ENCODE data around the gene TRIO. TPM values are rescaled to one million over a fixed set of nuclear protein-coding genes. Genes with fewer than 3 reads are reported as not detected.

Gene TRIO
- total RNA-seq, 2 experiments from 2014 or later: 9.2 to 11.3 TPM

- Mint-ChIP-seq H3K4me3 (no peak overlapping the region), H3K27me3 (no peaks in the 10 kb centered on the region), H3K4me1 (peaks cover 23% of the 10 kb centered on the region), H3K9me3 (ENCODE audit: low read depth) (no peaks in the 10 kb centered on the region), H3K27ac (no peak overlapping the region), H3K36me3 (ENCODE audit: low read depth) (no peaks in the 10 kb centered on the region)
- CTCF ChIA-PET: interaction anchor here (0.6 to 10.8 kb wide), 5 partner anchors 14 to 1382 kb away, joined by 3 to 124 read pairs (median 3); no protein-coding TSS in a partner anchor
- POLR2A ChIA-PET: no interaction called here
- DNase-seq (no peak), ATAC-seq (peak; percentile 82)
- intact Hi-C loops (cut with DNase I, micrococcal nuclease): no loop called here
These were observed 222.8 kb downstream of the TRIO start for GRCh38 chr5:14365831-14366430.

GRCh38 chr5:14366763-14367162, 223.6 kb downstream of the TRIO start:
- intact Hi-C loops (cut with DNase I, micrococcal nuclease): no loop called here
- Mint-ChIP-seq H3K27ac (no peak overlapping the region), H3K4me3 (no peak overlapping the region), H3K9me3 (ENCODE audit: low read depth) (no peaks in the 10 kb centered on the region), H3K4me1 (peaks cover 23% of the 10 kb centered on the region), H3K36me3 (ENCODE audit: low read depth) (no peaks in the 10 kb centered on the region), H3K27me3 (no peaks in the 10 kb centered on the region)
- ATAC-seq (no peak), DNase-seq (no peak)
- ChIA-PET POLR2A (no interaction called here), CTCF (interaction anchor here (1.3 to 10.8 kb wide), 3 partner anchors 11 to 282 kb away, joined by 3 to 124 read pairs (median 7); no protein-coding TSS in a partner anchor)

GRCh38 chr5:14367364-14367763, 224.2 kb downstream of the TRIO start:
- ATAC-seq (no peak), DNase-seq (no peak)
- ChIA-PET POLR2A (no interaction called here), CTCF (interaction anchor here (1.7 to 10.8 kb wide), 3 partner anchors 12 to 282 kb away, joined by 7 to 124 read pairs (median 9); no protein-coding TSS in a partner anchor)
- Mint-ChIP-seq H3K4me3 (no peak overlapping the region), H3K36me3 (ENCODE audit: low read depth) (no peaks in the 10 kb centered on the region), H3K9me3 (ENCODE audit: low read depth) (no peaks in the 10 kb centered on the region), H3K27ac (no peak overlapping the region), H3K27me3 (no peaks in the 10 kb centered on the region), H3K4me1 (peaks cover 23% of the 10 kb centered on the region)
- intact Hi-C loops (cut with DNase I, micrococcal nuclease): no loop called here

- ATAC-seq (no peak), DNase-seq (no peak)
- Mint-ChIP-seq H3K27ac (no peak overlapping the region), H3K27me3 (no peaks in the 10 kb centered on the region), H3K4me3 (no peak overlapping the region), H3K9me3 (ENCODE audit: low read depth) (no peaks in the 10 kb centered on the region), H3K4me1 (peaks cover 20% of the 10 kb centered on the region), H3K36me3 (ENCODE audit: low read depth) (no peaks in the 10 kb centered on the region)
- intact Hi-C loops (cut with DNase I, micrococcal nuclease): loop anchor here in 1 of 2 experiments (10.0 kb wide), 1 partner anchor 635 kb away; no protein-coding TSS in a partner anchor
- CTCF ChIA-PET: interaction anchor here (1.0 to 10.8 kb wide), 5 partner anchors 16 to 279 kb away, joined by 3 to 124 read pairs (median 9); no protein-coding TSS in a partner anchor
- POLR2A ChIA-PET: no interaction called here
These were observed 226.6 kb downstream of the TRIO start for GRCh38 chr5:14369780-14370179.

- Mint-ChIP-seq H3K27ac (no peak overlapping the region), H3K9me3 (ENCODE audit: low read depth) (no peaks in the 10 kb centered on the region), H3K27me3 (no peaks in the 10 kb centered on the region), H3K4me1 (peaks cover 15% of the 10 kb centered on the region), H3K4me3 (no peak overlapping the region), H3K36me3 (ENCODE audit: low read depth) (no peaks in the 10 kb centered on the region)
- ATAC-seq (no peak), DNase-seq (no peak)
- intact Hi-C loops (cut with DNase I, micrococcal nuclease): loop anchor here in 1 of 2 experiments (10.0 kb wide), 1 partner anchor 634 kb away; no protein-coding TSS in a partner anchor
- ChIA-PET POLR2A (no interaction called here), CTCF (interaction anchor here (0.7 to 10.8 kb wide), 2 partner anchors 270 to 279 kb away, joined by 4 to 124 read pairs; no protein-coding TSS in a partner anchor)
These were observed 227.2 kb downstream of the TRIO start for GRCh38 chr5:14370386-14370785.

- CTCF ChIA-PET: no interaction called here
- Mint-ChIP-seq H3K27ac (no peak overlapping the region), H3K4me1 (no peaks in the 10 kb centered on the region), H3K9me3 (ENCODE audit: low read depth) (no peaks in the 10 kb centered on the region), H3K27me3 (no peaks in the 10 kb centered on the region), H3K36me3 (ENCODE audit: low read depth) (no peaks in the 10 kb centered on the region), H3K4me3 (no peak overlapping the region)
- intact Hi-C loops (cut with DNase I, micrococcal nuclease): loop anchor here in 1 of 2 experiments (10.0 kb wide), 1 partner anchor 631 kb away; no protein-coding TSS in a partner anchor
- POLR2A ChIA-PET: no interaction called here
- DNase-seq: no peak
- ATAC-seq: no peak
These were observed 230.5 kb downstream of the TRIO start for GRCh38 chr5:14373685-14374084.

GRCh38 chr5:14374100-14374499, 231.0 kb downstream of the TRIO start:
- H3K9me3 Mint-ChIP-seq (ENCODE audit: low read depth): no peaks in the 10 kb centered on the region
- CTCF ChIA-PET: interaction anchor here (1.0 kb wide), 1 partner anchor 26 kb away, joined by 3 read pairs; no protein-coding TSS in a partner anchor
- H3K36me3 Mint-ChIP-seq (ENCODE audit: low read depth): no peaks in the 10 kb centered on the region
- DNase-seq (no peak), ATAC-seq (no peak)
- no peak overlapping the region for H3K27ac Mint-ChIP-seq
- H3K27me3 Mint-ChIP-seq: no peaks in the 10 kb centered on the region
- no peaks in the 10 kb centered on the region for H3K4me1 Mint-ChIP-seq
- no peak overlapping the region for H3K4me3 Mint-ChIP-seq
- POLR2A ChIA-PET: no interaction called here
- intact Hi-C loops (cut with DNase I, micrococcal nuclease): loop anchor here in 1 of 2 experiments (10.0 kb wide), 1 partner anchor 631 kb away; no protein-coding TSS in a partner anchor

GRCh38 chr5:14376789-14377188, 233.6 kb downstream of the TRIO start:
- H3K36me3 Mint-ChIP-seq (ENCODE audit: low read depth): no peaks in the 10 kb centered on the region
- H3K4me1 Mint-ChIP-seq: no peaks in the 10 kb centered on the region
- H3K27ac Mint-ChIP-seq: no peak overlapping the region
- intact Hi-C loops (cut with DNase I, micrococcal nuclease): loop anchor here in 1 of 2 experiments (10.0 kb wide), 1 partner anchor 628 kb away; no protein-coding TSS in a partner anchor
- ChIA-PET CTCF (no interaction called here), POLR2A (no interaction called here)
- H3K27me3 Mint-ChIP-seq: no peaks in the 10 kb centered on the region
- H3K9me3 Mint-ChIP-seq (ENCODE audit: low read depth): no peaks in the 10 kb centered on the region
- no peak overlapping the region for H3K4me3 Mint-ChIP-seq
- ATAC-seq (no peak), DNase-seq (no peak)

- Mint-ChIP-seq H3K27ac (no peak overlapping the region), H3K9me3 (ENCODE audit: low read depth) (no peaks in the 10 kb centered on the region), H3K36me3 (ENCODE audit: low read depth) (no peaks in the 10 kb centered on the region), H3K4me3 (no peak overlapping the region), H3K27me3 (no peaks in the 10 kb centered on the region), H3K4me1 (no peaks in the 10 kb centered on the region)
- POLR2A ChIA-PET: no interaction called here
- CTCF ChIA-PET: no interaction called here
- DNase-seq (no peak), ATAC-seq (no peak)
- intact Hi-C loops (cut with DNase I, micrococcal nuclease): loop anchor here in 1 of 2 experiments (10.0 kb wide), 1 partner anchor 625 kb away; no protein-coding TSS in a partner anchor
These were observed 236.8 kb downstream of the TRIO start for GRCh38 chr5:14379739-14380497.

- intact Hi-C loops (cut with DNase I, micrococcal nuclease): no loop called here
- no peaks in the 10 kb centered on the region for H3K4me1 Mint-ChIP-seq
- ATAC-seq (no peak), DNase-seq (no peak)
- no peak overlapping the region for H3K4me3 Mint-ChIP-seq
- H3K27me3 Mint-ChIP-seq: no peaks in the 10 kb centered on the region
- H3K36me3 Mint-ChIP-seq (ENCODE audit: low read depth): no peaks in the 10 kb centered on the region
- ChIA-PET CTCF (no interaction called here), POLR2A (no interaction called here)
- no peaks in the 10 kb centered on the region for H3K9me3 Mint-ChIP-seq (ENCODE audit: low read depth)
- H3K27ac Mint-ChIP-seq: no peak overlapping the region
These were observed 237.6 kb downstream of the TRIO start for GRCh38 chr5:14380712-14381111.

GRCh38 chr5:14382640-14383039, 239.5 kb downstream of the TRIO start:
- H3K9me3 Mint-ChIP-seq (ENCODE audit: low read depth): no peaks in the 10 kb centered on the region
- H3K36me3 Mint-ChIP-seq (ENCODE audit: low read depth): no peaks in the 10 kb centered on the region
- no peak overlapping the region for H3K4me3 Mint-ChIP-seq
- H3K27me3 Mint-ChIP-seq: no peaks in the 10 kb centered on the region
- ChIA-PET CTCF (interaction anchor here (1.5 to 1.8 kb wide), 2 partner anchors 43 to 266 kb away, joined by 3 to 12 read pairs; no protein-coding TSS in a partner anchor), POLR2A (no interaction called here)
- no peaks in the 10 kb centered on the region for H3K4me1 Mint-ChIP-seq
- ATAC-seq (no peak), DNase-seq (no peak)
- no peak overlapping the region for H3K27ac Mint-ChIP-seq
- intact Hi-C loops (cut with DNase I, micrococcal nuclease): no loop called here
